Peyer's patch (tissue), 4 donors: Measurements from ENCODE around the gene FHOD3.

Experiments
- POLR2A ChIP-seq, 2 donors: fragments of 450-650 bp; IDR thresholded peaks; one replicate each; pipeline ENCODE4 v1.5.1; 2017; ENCODE audit warnings: antibody characterized with exemption in 2 of 2, mild to moderate bottlenecking in 2 of 2, moderate library complexity in 2 of 2
- TF ChIP-seq, protein P1 (sequence below), 6 experiments: fragments of 450-650 bp in 4 of 6; fragments of 200-600 bp in 2 of 6; sonication (generic) in 1 of 6; IDR thresholded peaks; one replicate each; pipeline ENCODE4 v1.5.1; 2017 to 2019; ENCODE audit warnings: antibody characterized with exemption in 6 of 6, mild to moderate bottlenecking in 3 of 6, moderate library complexity in 1 of 6

DNA sequence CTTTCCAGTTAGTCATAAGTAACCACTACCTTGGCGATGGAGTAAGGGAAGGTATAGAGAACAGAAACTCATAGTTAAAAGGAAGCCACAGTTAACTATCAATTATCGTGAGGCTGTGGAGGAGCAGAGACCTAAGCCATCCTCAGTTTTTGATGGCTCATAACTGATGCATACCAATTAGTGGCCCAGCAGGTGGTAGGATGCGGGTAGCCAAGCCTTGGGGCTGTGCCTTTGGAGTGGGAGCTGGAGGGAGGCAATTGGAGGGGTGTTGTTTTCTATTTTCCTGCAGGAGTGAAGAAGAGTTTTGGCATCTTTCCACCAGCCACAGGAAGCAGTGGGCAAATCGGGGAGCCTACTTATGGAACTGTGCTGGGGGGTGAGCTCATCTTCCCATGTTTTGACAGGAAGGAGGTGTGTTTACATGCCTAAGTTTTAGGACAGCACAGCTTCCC, 336.5 kb downstream of the FHOD3 start:
- TF ChIP-seq, protein P1, sequence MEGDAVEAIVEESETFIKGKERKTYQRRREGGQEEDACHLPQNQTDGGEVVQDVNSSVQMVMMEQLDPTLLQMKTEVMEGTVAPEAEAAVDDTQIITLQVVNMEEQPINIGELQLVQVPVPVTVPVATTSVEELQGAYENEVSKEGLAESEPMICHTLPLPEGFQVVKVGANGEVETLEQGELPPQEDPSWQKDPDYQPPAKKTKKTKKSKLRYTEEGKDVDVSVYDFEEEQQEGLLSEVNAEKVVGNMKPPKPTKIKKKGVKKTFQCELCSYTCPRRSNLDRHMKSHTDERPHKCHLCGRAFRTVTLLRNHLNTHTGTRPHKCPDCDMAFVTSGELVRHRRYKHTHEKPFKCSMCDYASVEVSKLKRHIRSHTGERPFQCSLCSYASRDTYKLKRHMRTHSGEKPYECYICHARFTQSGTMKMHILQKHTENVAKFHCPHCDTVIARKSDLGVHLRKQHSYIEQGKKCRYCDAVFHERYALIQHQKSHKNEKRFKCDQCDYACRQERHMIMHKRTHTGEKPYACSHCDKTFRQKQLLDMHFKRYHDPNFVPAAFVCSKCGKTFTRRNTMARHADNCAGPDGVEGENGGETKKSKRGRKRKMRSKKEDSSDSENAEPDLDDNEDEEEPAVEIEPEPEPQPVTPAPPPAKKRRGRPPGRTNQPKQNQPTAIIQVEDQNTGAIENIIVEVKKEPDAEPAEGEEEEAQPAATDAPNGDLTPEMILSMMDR (IDR thresholded peaks at IDR 0.05) = no peak
- no peak for TF ChIP-seq POLR2A (IDR thresholded peaks at IDR 0.05)
